Measurements from ENCODE around the gene GRIK3.

GRCh38 chr1:37073854-37074379 lies 39.6 kb upstream of the GRIK3 start:
- no peak for TF ChIP-seq CTCF (conservative IDR thresholded peaks at IDR 0.05; ENCODE audit: low read length)
- no peak for TF ChIP-seq EZH2phosphoT487 (IDR thresholded peaks at IDR 0.05; ENCODE audit: borderline replicate concordance)

Data from Loucy (cell line).